ENCODE results near the gene TWF2. TPM values are rescaled to one million over a fixed set of nuclear protein-coding genes. Genes with fewer than 3 reads are reported as not detected.

TWF2 gene
- total and polyA plus RNA-seq, 2 of the 4 experiments (the other 2 are of a cell fraction) = 111 to 145 TPM

DNA sequence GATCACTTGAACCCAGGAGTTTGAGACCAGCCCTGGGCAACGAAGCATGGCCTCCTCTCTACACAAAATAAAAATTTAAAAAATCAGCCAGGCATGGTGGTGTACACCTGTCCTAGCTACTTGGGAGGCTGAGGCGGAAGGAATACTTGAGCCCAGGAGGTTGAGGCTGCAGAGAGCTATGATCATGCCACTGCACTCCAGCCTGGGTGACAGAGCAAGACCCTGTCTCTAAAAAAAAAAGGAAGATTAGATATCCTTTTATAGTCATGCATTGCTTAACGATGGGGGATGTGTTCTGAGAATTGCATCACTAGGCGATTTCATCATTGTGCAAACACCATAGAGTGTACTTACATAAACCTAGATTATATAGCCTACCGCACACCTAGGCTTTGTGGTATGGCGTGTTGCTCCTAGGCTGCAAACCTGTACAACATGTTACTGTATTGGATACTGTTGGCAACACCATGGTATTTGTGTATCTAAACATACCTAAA, 28.4 kb downstream of the TWF2 start:
- H2BK20ac ChIP-seq (ENCODE audit: low read depth, low read length) = no peak overlapping the region
- peak; percentile 55 for DNase-seq
- no TSS peak for BruUV-seq (replicated peaks)
- in situ Hi-C loops (cut with MboI; ENCODE audit: low sequenced_read_pairs) (no loop called here), dilution Hi-C loops (cut with HindIII; ENCODE audit: low sequenced_read_pairs, unreplicated experiment) (no loop called here), intact Hi-C loops (cut with micrococcal nuclease) (no loop called here)
- TF ChIP-seq BHLHE40 (IDR thresholded peaks at IDR 0.05; ENCODE audit: low read depth, low read length) (no peak), CEBPB (IDR thresholded peaks at IDR 0.05; ENCODE audit: low read depth, low read length) (peak; percentile 85), RAD21 (IDR thresholded peaks at IDR 0.05; ENCODE audit: low read length) (no peak), SMC3 (IDR thresholded peaks at IDR 0.05; ENCODE audit: low read depth, low read length) (no peak)
- no peak overlapping the region for H3K9ac ChIP-seq (ENCODE audit: low read depth, low read length)
- ChIA-PET CTCF (no interaction called here), POLR2A (ENCODE audit: unreplicated experiment) (no interaction called here)
- no peak overlapping the region for H4K8ac ChIP-seq (ENCODE audit: low read depth in 2 of 2, low read length in 2 of 2)
- no peaks in the 10 kb centered on the region for H3K27me3 ChIP-seq (ENCODE audit: control insufficient read depth, insufficient read depth, low read length)
- no peak overlapping the region for H4K5ac ChIP-seq (ENCODE audit: low read depth, low read length)
- H3K27ac ChIP-seq (ENCODE audit: insufficient read depth, low read length) = peak overlapping the region; percentile 47; the same call in 1 of the 2 replicates
- no peak overlapping the region for H2AK9ac ChIP-seq (replicated peaks; ENCODE audit: low read depth, low read length, poor library complexity)
- no peak overlapping the region for H2BK120ac ChIP-seq (ENCODE audit: low read depth, low read length)
- H2BK15ac ChIP-seq (ENCODE audit: low read depth, low read length) = no peak overlapping the region; the same call in 2 of the 3 replicates
- ATAC-seq (ENCODE audit: low read depth) = no peak
- H4K20me1 ChIP-seq (ENCODE audit: insufficient read depth, low read length) = no peaks in the 10 kb centered on the region; the same call in 1 of the 2 replicates
- H3K18ac ChIP-seq (ENCODE audit: low read depth, low read length) = no peak overlapping the region
- H3K56ac ChIP-seq (ENCODE audit: extremely low read depth, insufficient read depth, low read length) = no peak overlapping the region
- H2BK5ac ChIP-seq (ENCODE audit: low read depth, low read length, poor library complexity, severe bottlenecking) = peak overlapping the region; percentile 20
- peaks cover 8 to 16% of the 10 kb centered on the region in 2 experiments; a peak in 2 of 4 replicates for H3K79me1 ChIP-seq (ENCODE audit: low read depth in 1 of 2, low read length in 2 of 2)
- H3K23ac ChIP-seq (ENCODE audit: low read depth, low read length) = no peak overlapping the region
- no peak overlapping the region for H3K4me2 ChIP-seq (ENCODE audit: low read depth, low read length)
- peaks cover 2% of the 10 kb centered on the region; the same call in 1 of the 2 replicates for H3K4me1 ChIP-seq (ENCODE audit: control insufficient read depth, insufficient read depth, low read length)
- H3K9me1 ChIP-seq (ENCODE audit: insufficient read depth, low read length) = no peaks in the 10 kb centered on the region; the same call in 1 of the 2 replicates
- H2AFZ ChIP-seq (replicated peaks; ENCODE audit: low read length, poor library complexity) = no peak overlapping the region
- H3K14ac ChIP-seq (replicated peaks; ENCODE audit: low read depth, low read length) = no peak overlapping the region
- no peak overlapping the region; the same call in 1 of the 2 replicates for H2AK5ac ChIP-seq (ENCODE audit: low read depth, low read length)
- WGBS, 2 experiments (ENCODE audit: extremely low coverage in 2 of 2, insufficient read length in 1 of 2) = no CpG with 5 or more reads among the region's 6 CpGs
- 0 out of 2 replicates have a peak overlapping the region, but pooled peaks have one; percentile 12 for H3K4ac ChIP-seq (ENCODE audit: low read depth, low read length)
- peak overlapping the region; percentile 43; the same call in 1 of the 2 replicates for H4K91ac ChIP-seq (ENCODE audit: insufficient read depth, low read depth, low read length)
- peaks cover 74% of the 10 kb centered on the region for H3K36me3 ChIP-seq (ENCODE audit: control insufficient read depth, insufficient read depth, low read length)
- no peak overlapping the region for H3K4me3 ChIP-seq (ENCODE audit: insufficient read depth, low read depth, low read length)
- no peaks in the 10 kb centered on the region for H3K9me3 ChIP-seq (ENCODE audit: control insufficient read depth, insufficient read depth, low read length)
